Trophoblast cell (in vitro differentiated cells and primary cell): Measurements from ENCODE around the gene NECTIN4. TPM values are rescaled to one million over a fixed set of nuclear protein-coding genes. Genes with fewer than 3 reads are reported as not detected.

Source experiments
- DNase-seq, 2 donors: peaks; one replicate each; pipeline ENCODE4 v3.0.0-alpha.2; 2016
- H2AFZ ChIP-seq: 2 replicates; pipeline ENCODE4 v1.6.1; 2013; ENCODE audit warnings: low read length, moderate library complexity, mild to moderate bottlenecking; ENCODE audit not compliant: insufficient read depth, poor library complexity
- H2AK5ac ChIP-seq: 2 replicates; pipeline ENCODE4 v1.6.1; 2013; ENCODE audit warnings: mild to moderate bottlenecking, low read length
- H2BK120ac ChIP-seq: 2 replicates; pipeline ENCODE4 v1.6.1; 2013; ENCODE audit warnings: low read length, mild to moderate bottlenecking, moderate library complexity; ENCODE audit not compliant: insufficient read depth, poor library complexity
- H2BK12ac ChIP-seq: 2 replicates; pipeline ENCODE4 v1.6.1; 2013; ENCODE audit warnings: mild to moderate bottlenecking, low read length, moderate library complexity
- H2BK5ac ChIP-seq: 2 replicates; pipeline ENCODE4 v1.6.1; 2013; ENCODE audit warnings: low read length, low read depth, moderate library complexity, mild to moderate bottlenecking; ENCODE audit not compliant: poor library complexity
- H3K14ac ChIP-seq: 2 replicates; pipeline ENCODE4 v1.6.1; 2013; ENCODE audit warnings: mild to moderate bottlenecking, low read length
- H3K18ac ChIP-seq: 2 replicates; pipeline ENCODE4 v1.6.1; 2013; ENCODE audit warnings: mild to moderate bottlenecking, low read length
- H3K23ac ChIP-seq: 2 replicates; pipeline ENCODE4 v1.6.1; 2013; ENCODE audit warnings: low read length
- H3K27ac ChIP-seq: 2 replicates; pipeline ENCODE4 v1.5.1; 2013; ENCODE audit warnings: low read depth, mild to moderate bottlenecking, inconsistent platforms, low read length, moderate library complexity
- H3K27me3 ChIP-seq: 2 replicates; pipeline ENCODE4 v1.6.1; 2013; ENCODE audit warnings: inconsistent platforms, mild to moderate bottlenecking, low read length, moderate library complexity; ENCODE audit not compliant: insufficient read depth
- H3K36me3 ChIP-seq, 2 experiments: 1 replicate in 1 of 2; 2 replicates in 1 of 2; pipeline ENCODE4 v1.6.1; 2013; ENCODE audit warnings: low read length in 2 of 2, mild to moderate bottlenecking in 2 of 2, moderate library complexity in 1 of 2; ENCODE audit not compliant: insufficient read depth in 2 of 2, control insufficient read depth in 1 of 2
- H3K4ac ChIP-seq: 2 replicates; pipeline ENCODE4 v1.6.1; 2013; ENCODE audit warnings: low read depth, mild to moderate bottlenecking, low read length, moderate library complexity
- H3K4me1 ChIP-seq, 2 experiments: 1 replicate in 1 of 2; 2 replicates in 1 of 2; pipeline ENCODE4 v1.6.1; 2013; ENCODE audit warnings: low read length in 2 of 2, mild to moderate bottlenecking in 2 of 2, moderate library complexity in 1 of 2; ENCODE audit not compliant: insufficient read depth in 2 of 2, control insufficient read depth in 1 of 2
- H3K4me2 ChIP-seq: 2 replicates; pipeline ENCODE4 v1.6.1; 2013; ENCODE audit warnings: inconsistent platforms, mild to moderate bottlenecking, low read length, moderate library complexity
- H3K4me3 ChIP-seq: 2 replicates; pipeline ENCODE4 v1.5.1; 2013; ENCODE audit warnings: mild to moderate bottlenecking, low read depth, low read length, inconsistent platforms
- H3K79me1 ChIP-seq: one replicate; pipeline ENCODE4 v1.6.1; 2013; ENCODE audit warnings: low read length
- H3K79me2 ChIP-seq: 2 replicates; pipeline ENCODE4 v1.6.1; 2013; ENCODE audit warnings: low read length, mild to moderate bottlenecking; ENCODE audit not compliant: control insufficient read depth, insufficient read depth, poor library complexity
- H3K9ac ChIP-seq: 2 replicates; pipeline ENCODE4 v1.6.1; 2013; ENCODE audit warnings: mild to moderate bottlenecking, low read length
- H3K9me3 ChIP-seq: 2 replicates; pipeline ENCODE4 v1.6.1; 2013; ENCODE audit warnings: low read depth, mild to moderate bottlenecking, control low read depth, inconsistent platforms, low read length; ENCODE audit not compliant: insufficient read depth
- H4K12ac ChIP-seq: 2 replicates; pipeline ENCODE4 v1.6.1; 2013; ENCODE audit warnings: low read depth, mild to moderate bottlenecking, low read length, moderate library complexity
- H4K8ac ChIP-seq: 2 replicates; pipeline ENCODE4 v1.6.1; 2013; ENCODE audit warnings: low read depth, mild to moderate bottlenecking, low read length, moderate library complexity
- H4K91ac ChIP-seq: one replicate; pipeline ENCODE4 v1.6.1; 2013; ENCODE audit warnings: low read depth, mild to moderate bottlenecking, low read length, moderate library complexity
- WGBS: extraction: QIAGEN DNeasy Blood & Tissue Kit; methylation state at CpG from one replicate; pipeline ENCODE4 v1.1.7; 2013; ENCODE audit warnings: missing lambda C conversion rate; ENCODE audit not compliant: insufficient read length, insufficient coverage; ENCODE audit errors: extremely low coverage; 5-methylcytosine and 5-hydroxymethylcytosine counted together
- polyA plus RNA-seq: library from polyadenylated mRNA; stranded (reverse); fragments of 200-250 nt; gene quantifications from 2 replicates; pipeline ENCODE4 v1.2.3, GENCODE V29; 2013

NECTIN4 gene
- polyA plus RNA-seq, result 35.8 and 38.6 TPM in 2 replicates

GRCh38 chr1:161089251-161089924, at the start of gene NECTIN4:
Gene NECTIN4, minus strand, starts transcription at chr1:161089558. Its CDS starts 262 bp downstream, at chr1:161089296.
- Histone ChIP-seq H3K4me2 (peak within 1 kb of the TSS; percentile 43), H3K4me1 (peaks cover 63 to 73% of the 10 kb centered on the region in 2 experiments), H3K4me3 (peak within 1 kb of the TSS; percentile 38), H4K12ac (no peak within 1 kb of the TSS), H3K79me1 (peaks cover 62% of the 10 kb centered on the region), H3K27me3 (no peaks in the 10 kb centered on the region), H2BK5ac (peak within 1 kb of the TSS; percentile 70), H4K91ac (peak within 1 kb of the TSS; percentile 69), H3K9me3 (no peaks in the 10 kb centered on the region), H3K36me3 (no peaks in the 10 kb centered on the region), H2BK12ac (peak within 1 kb of the TSS; percentile 91), H2BK120ac (peak within 1 kb of the TSS; percentile 46), H4K8ac (peak within 1 kb of the TSS; percentile 40), H3K79me2 (peaks cover 19% of the 10 kb centered on the region), H3K27ac (peak within 1 kb of the TSS; percentile 18), H3K23ac (no peak within 1 kb of the TSS), H3K18ac (peak within 1 kb of the TSS; percentile 62), H2AK5ac (peak within 1 kb of the TSS; percentile 49), H3K9ac (no peak within 1 kb of the TSS), H3K14ac (peak within 1 kb of the TSS; percentile 68), H3K4ac (peak within 1 kb of the TSS; percentile 23), H2AFZ (no peak within 1 kb of the TSS)
- peak; percentile 63 to 77 for DNase-seq
- WGBS, result no CpG with 5 or more reads among the region's 22 CpGs

GRCh38 chr1:161138431-161138830, 49.1 kb upstream of the NECTIN4 start:
- H3K4ac ChIP-seq, result no peak overlapping the region
- no peak overlapping the region for H4K91ac ChIP-seq
- H3K9ac ChIP-seq, result no peak overlapping the region
- no peaks in the 10 kb centered on the region for H3K9me3 ChIP-seq
- H3K4me3 ChIP-seq, result no peak overlapping the region
- no peak overlapping the region for H4K8ac ChIP-seq
- no peak overlapping the region for H3K27ac ChIP-seq
- no peak overlapping the region for H4K12ac ChIP-seq
- H3K79me1 ChIP-seq, result peaks cover 4% of the 10 kb centered on the region
- H2BK12ac ChIP-seq, result no peak overlapping the region
- H3K23ac ChIP-seq, result no peak overlapping the region
- no peak overlapping the region for H2AK5ac ChIP-seq
- peaks cover 18 to 22% of the 10 kb centered on the region in 2 experiments for H3K4me1 ChIP-seq
- H2BK120ac ChIP-seq, result no peak overlapping the region
- H3K27me3 ChIP-seq, result no peaks in the 10 kb centered on the region
- H3K4me2 ChIP-seq, result no peak overlapping the region
- peaks cover under 1% of the 10 kb centered on the region for H3K79me2 ChIP-seq
- no peak overlapping the region for H2AFZ ChIP-seq
- no CpG with 5 or more reads among the region's 1 CpG for WGBS
- DNase-seq, result no peak
- no peak overlapping the region for H3K14ac ChIP-seq
- no peak overlapping the region for H3K18ac ChIP-seq
- H3K36me3 ChIP-seq, result peaks cover 0 to 6% of the 10 kb centered on the region in 2 experiments
- H2BK5ac ChIP-seq, result no peak overlapping the region

GRCh38 chr1:161137881-161138280, 48.5 kb upstream of the NECTIN4 start:
- H3K9me3 ChIP-seq, result no peaks in the 10 kb centered on the region
- H3K27ac ChIP-seq, result peak overlapping the region; percentile 36
- H3K4ac ChIP-seq, result no peak overlapping the region
- H3K14ac ChIP-seq, result no peak overlapping the region
- no peak overlapping the region for H3K4me2 ChIP-seq
- H2BK5ac ChIP-seq, result no peak overlapping the region
- H2AFZ ChIP-seq, result no peak overlapping the region
- H3K9ac ChIP-seq, result no peak overlapping the region
- H3K23ac ChIP-seq, result no peak overlapping the region
- no peaks in the 10 kb centered on the region for H3K27me3 ChIP-seq
- peaks cover 9% of the 10 kb centered on the region for H3K79me1 ChIP-seq
- no peak overlapping the region for H4K91ac ChIP-seq
- H2AK5ac ChIP-seq, result no peak overlapping the region
- H3K18ac ChIP-seq, result no peak overlapping the region
- peaks cover 18 to 23% of the 10 kb centered on the region in 2 experiments for H3K4me1 ChIP-seq
- H3K36me3 ChIP-seq, result peaks cover 0 to 6% of the 10 kb centered on the region in 2 experiments
- H4K12ac ChIP-seq, result no peak overlapping the region
- H2BK12ac ChIP-seq, result no peak overlapping the region
- no peak overlapping the region for H3K4me3 ChIP-seq
- no CpG with 5 or more reads among the region's 3 CpGs for whole genome bisulfite sequencing
- no peak overlapping the region for H4K8ac ChIP-seq
- DNase-seq, result peak in 1 of 2 donors; percentile 72
- no peak overlapping the region for H2BK120ac ChIP-seq
- H3K79me2 ChIP-seq, result peaks cover 4% of the 10 kb centered on the region

GRCh38 chr1:161133220-161133740, 43.9 kb upstream of the NECTIN4 start:
- Histone ChIP-seq H4K12ac (peak overlapping the region; percentile 93), H4K91ac (peak overlapping the region; percentile 99), H3K9ac (peak overlapping the region; percentile 86), H3K27ac (peak overlapping the region; percentile 99), H3K9me3 (no peaks in the 10 kb centered on the region), H2AFZ (peak overlapping the region; percentile 94), H3K36me3 (peaks cover 2 to 6% of the 10 kb centered on the region in 2 experiments), H3K79me2 (peaks cover 15% of the 10 kb centered on the region), H2BK12ac (peak overlapping the region; percentile 45), H3K4me2 (peak overlapping the region; percentile 73), H2AK5ac (peak overlapping the region; percentile 26), H3K4me3 (peak overlapping the region; percentile 89), H3K27me3 (no peaks in the 10 kb centered on the region), H3K18ac (peak overlapping the region; percentile 68), H3K4me1 (peaks cover 21 to 35% of the 10 kb centered on the region in 2 experiments), H3K79me1 (peaks cover 24% of the 10 kb centered on the region), H2BK5ac (peak overlapping the region; percentile 96), H4K8ac (peak overlapping the region; percentile 96), H3K14ac (peak overlapping the region; percentile 91), H2BK120ac (peak overlapping the region; percentile 99), H3K4ac (peak overlapping the region; percentile 93), H3K23ac (no peak overlapping the region)
- no peak for DNase-seq
- WGBS, result no CpG with 5 or more reads among the region's 11 CpGs
